GM18520 (cell line): Measurements from ENCODE around the gene AP4M1.

ENCODE experiments used
- ATAC-seq: cut with Tn5 transposase; IDR thresholded peaks from one replicate; pipeline ENCODE4 v1.9.1; 2021; ENCODE audit not compliant: unreplicated experiment

AP4M1 gene

DNA sequence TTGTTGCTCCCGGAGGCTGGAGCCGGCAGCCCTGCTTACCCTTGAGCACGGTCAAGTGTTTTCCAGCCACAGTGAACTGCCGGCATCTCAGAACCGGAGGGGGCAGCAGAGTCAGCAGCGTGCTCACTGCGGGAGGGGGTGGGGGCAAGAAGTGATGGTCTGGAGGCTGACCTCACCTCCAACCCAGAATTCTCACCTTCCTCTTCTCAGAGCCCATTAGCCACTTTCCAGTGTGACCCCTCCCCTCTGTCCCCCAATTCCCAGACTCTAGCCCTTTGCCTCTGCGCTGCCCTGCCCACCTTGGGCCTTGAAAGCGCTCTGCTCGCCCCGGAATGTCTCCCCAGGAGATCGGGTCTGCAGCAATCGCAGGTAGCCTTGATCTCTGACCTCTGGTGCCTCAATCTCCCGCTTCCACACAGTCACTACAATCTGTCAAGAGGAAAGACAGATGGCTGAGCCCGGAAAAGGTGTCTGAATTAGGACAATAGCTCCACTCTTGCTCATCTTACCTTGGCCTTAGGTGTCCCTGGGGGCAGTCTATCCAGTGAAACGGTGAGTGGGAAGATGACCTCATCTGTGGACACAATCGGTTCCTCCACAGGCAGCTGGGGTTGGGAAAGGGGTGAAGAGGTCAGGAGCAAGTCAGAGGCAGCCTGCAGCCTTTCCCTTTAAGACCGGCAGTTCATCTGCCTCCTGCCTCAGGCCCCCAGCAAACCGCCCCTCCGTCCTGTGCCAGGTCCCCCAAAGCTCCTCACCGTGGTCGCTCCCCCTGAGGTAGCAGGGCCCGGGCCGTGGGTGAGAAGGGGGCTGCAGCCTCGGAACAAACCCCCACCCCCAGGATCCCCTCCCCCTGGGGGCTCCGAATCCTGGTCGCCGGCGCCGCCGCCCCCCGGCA, 56.1 kb downstream of the AP4M1 start:
- no peak for ATAC-seq
